NCI-H1930 (cell line): ENCODE results near the gene LIPA.

Experiments used
- DNase-seq, 2 experiments: peaks; one replicate each; lab custom pipeline; 2025; lab: John Stamatoyannopoulos, UW

Gene LIPA

GRCh38 chr10:89240519-89240918 is 11.1 kb downstream of the LIPA start:
- DNase-seq: no peak

DNA sequence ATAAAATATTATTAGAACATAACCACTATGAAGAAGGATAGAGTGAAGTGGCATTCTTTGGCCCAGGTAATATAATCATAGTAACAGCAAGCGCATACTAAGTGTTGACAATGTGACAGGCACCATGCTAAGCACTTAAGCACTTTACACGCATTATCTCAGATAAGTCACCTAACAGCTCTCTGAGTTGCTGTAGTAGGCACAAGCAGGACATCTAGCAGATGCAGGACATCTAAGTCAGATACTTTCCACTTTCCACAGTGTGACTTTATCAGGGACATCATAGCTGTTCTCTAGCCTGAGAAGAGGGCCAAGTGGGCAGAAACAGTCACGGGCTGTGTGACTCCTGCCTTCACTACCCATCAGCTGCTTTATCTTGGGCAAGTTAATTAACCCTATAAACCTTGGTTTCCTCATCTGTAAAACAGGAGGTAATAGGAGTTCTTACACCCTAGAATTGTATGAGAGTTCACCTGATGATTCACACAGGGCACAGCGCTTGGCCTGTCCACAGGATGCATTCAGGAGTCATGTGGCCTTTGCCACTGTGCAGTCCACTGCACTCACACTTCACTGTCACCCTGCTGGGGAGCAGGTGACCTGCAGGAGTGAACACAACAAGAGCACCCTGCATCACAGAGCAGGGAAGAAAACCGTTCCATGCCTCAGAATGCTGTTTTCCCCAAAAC is 12.5 kb downstream of the LIPA start:
- no peak for DNase-seq

DNA sequence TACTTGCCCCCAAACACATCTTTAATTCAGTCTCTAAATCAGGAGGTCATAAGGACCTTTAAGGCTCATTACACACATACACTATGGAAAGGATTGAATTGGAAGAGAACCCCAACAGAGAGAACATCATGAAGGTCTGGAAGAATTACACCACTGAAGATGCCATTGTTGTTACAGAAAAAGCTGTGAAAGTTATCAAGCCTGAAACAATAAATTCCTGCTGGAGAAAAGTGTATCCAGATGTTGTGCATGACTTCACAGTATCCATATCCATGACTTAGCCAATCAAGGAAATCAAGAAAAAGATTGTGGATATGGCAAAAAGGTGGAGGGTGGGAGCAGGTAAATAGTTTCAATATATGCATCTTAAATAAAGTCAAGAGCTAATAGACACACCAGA is 13.7 kb downstream of the LIPA start:
- no peak for DNase-seq

DNA sequence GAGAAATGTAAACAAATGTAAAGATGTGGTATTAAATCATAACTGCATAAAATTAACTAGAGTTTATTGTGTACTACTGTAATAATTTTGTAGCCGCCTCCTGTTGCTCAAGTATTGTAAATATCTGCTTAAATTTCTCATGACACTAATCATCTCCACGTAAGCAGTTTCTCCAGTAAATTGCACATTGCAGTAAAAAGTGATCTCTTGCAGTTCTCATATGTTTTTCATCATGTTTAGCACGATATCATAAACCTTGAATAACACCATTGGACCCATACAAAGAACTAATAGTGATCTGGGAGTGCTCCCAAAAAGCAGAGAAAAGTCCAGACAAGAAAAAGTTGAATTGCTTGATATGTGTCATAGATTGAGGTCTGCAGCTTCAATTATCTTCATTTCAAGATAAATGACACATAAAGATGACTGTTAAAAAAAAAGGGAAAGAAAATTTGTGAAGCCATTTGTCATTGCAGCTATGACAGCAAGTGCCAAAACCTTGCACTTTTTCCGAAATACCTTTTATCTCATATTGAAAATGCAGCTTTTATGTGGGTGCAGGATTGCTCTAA is 15.3 kb downstream of the LIPA start:
- DNase-seq: no peak

GRCh38 chr10:89235073-89235798 is 16.3 kb downstream of the LIPA start:
- DNase-seq: no peak

DNA sequence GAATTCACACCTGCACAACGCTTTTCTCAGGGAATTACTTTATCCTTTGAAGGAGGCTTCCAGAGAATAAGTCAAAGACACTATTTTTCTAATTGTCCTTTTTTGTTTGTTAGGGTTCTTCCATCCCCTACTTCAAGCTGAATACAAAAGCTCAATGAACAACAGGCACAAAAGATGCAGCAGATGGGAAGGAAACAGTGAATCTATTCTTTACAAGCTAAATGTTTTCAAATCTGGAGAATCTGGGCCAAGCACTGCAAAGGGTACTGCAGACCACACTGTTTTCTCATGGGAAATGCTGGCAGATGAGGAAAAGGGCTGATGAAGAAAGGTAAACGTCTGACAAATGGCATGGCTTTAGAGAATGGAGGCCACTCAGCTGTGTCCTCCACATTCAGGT is 18.5 kb downstream of the LIPA start:
- no peak for DNase-seq

- no peak for DNase-seq
Measured at GRCh38 chr10:89228962-89229361, 22.6 kb downstream of the LIPA start.

- no peak for DNase-seq
Measured at GRCh38 chr10:89228146-89228545, 23.4 kb downstream of the LIPA start.

GRCh38 chr10:89226891-89227290 is 24.7 kb downstream of the LIPA start:
- no peak for DNase-seq

- no peak for DNase-seq
Measured at GRCh38 chr10:89224739-89225443, 26.7 kb downstream of the LIPA start.

DNA sequence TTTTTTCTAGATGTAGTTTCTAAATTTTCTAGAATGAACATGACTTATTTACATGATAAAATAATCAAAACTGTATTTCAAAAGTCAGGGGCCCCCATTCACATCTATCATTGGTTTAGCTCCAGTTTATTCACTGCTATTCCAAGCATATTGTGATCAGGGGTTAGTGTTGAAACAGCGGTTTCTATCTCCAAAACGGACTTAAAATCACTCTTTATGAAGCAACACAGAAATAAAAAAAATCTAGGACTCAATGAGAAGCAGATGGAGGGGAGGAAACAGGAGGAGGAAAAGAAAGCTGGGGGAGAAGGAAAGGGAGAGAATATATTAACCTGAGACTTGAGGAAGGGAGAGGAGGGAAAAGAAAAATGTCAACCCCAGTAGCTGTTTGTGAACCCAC is 29.7 kb downstream of the LIPA start:
- no peak for DNase-seq

DNA sequence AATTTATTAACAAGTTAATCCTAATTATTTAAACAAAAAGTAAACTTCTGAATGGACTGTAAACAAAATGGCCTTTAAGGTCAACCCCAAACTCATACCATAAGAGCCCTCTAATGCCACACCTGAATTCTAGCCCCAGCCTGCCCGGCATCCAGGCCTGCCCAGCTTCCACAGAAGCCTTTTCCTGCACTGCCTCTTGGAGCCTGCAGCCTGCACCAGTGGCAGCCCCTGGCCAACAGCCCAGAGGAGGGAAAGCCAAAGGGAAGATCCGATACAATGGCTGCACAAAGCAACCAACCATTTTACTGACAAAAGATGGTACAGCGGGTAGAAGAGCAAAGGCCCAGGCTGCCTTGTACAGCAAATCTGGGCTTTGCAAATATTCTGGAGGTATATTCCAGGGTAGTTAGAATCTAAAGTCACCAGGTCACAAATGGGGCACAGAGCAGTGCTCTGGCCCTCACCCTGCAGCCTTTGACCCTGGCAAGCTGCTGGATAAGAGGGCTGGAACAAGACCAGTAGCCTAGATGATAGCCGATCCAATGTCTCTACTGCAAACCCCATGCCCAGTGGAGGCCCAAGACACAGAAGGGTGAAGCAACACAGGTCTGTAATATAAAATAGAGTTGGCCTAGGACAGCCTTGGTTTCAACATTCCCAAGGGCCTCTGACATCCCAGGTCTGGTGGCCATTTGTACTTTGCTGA is 31.9 kb downstream of the LIPA start:
- DNase-seq: no peak

DNA sequence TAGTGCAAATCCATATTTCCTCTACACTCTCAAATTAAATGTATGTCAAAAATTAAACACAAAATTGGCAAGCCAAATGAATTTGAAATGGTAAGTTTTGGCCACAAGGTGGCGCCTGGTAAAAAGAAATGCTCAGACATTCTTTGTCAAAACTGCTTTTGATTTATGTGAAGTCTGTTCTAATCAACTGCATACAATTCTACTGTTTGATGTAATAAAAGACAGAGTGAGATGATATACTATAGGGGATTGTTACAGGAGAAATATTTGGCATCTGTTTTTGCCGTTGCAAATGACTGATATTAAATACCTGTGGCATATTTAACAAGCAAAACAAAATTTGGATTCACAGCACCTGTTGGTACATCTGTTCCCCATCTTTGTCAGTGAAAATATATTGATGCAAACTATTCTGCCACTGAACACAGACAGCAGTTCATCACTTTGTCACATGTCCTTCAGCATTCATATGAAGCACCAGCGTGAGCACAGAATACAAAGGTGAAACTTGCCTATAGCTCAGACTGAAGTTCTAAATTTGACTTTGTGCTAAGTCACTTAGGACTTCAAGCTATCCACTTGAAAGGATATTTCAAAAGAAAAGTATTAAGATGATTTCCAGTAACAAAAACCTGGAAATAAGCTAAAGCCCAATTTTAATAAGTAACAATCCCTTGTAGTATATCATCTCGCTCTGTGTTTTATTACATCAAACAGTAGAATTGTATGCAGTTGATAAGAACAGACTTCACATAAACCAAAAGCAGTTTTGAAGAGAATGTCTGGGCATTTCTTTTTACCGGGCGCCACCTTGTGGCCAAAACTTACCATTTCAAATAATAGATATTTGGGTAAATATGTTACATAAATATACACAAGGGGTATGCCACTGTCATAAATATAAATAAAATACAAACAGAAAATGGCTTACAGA is 34.3 kb downstream of the LIPA start:
- peak in 1 of 2 experiments; percentile 36 for DNase-seq

DNA sequence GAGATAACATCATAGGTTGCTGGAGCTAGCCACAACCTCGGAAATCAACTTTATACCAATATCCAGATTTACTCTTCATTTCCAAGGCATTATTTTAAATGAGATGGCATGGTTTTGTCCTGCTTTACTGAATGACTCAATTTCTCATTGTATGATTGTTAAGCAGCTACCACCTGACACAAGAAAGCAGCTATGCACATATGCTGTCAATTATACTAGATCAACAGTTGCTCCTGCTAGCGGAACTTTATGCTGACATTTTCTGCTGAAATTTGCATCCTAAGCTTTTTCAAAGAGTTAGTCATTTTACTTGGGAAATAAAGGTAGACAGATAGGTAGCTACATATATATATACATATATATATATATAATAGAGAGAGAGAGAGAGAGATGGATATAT is 35.5 kb downstream of the LIPA start:
- no peak for DNase-seq

- no peak for DNase-seq
Measured at GRCh38 chr10:89215511-89215910, 36.1 kb downstream of the LIPA start.

- no peak for DNase-seq
Measured at GRCh38 chr10:89214566-89215165, 36.9 kb downstream of the LIPA start.

DNA sequence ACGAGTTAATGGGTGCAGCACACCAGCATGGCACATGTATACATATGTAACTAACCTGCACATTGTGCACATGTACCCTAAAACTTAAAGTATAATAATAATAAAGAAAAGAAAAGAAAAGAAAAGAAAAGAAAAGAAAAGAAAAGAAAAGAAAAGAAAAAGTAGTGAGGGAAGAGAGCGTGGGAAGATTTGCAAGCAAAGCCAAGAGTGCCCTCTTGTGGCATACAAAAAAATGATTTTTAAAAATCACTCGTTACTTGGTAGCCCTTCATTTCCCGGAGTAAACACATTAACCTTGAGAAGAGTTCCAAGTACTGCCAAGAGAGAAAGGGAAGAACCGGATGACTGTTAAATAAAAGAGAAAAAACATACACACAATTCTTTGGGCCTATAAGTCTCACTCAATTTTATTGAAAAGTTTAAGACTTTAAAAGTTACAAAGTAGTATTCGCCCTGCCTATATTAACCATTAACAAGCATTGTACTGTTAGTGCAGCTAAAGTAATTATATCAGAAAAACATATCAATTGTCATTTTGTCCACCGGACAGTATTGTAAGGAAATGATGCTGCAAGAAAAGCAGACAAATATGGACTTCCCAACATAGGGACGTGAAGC is 38.3 kb downstream of the LIPA start:
- peak in 1 of 2 experiments; percentile 8 for DNase-seq

DNA sequence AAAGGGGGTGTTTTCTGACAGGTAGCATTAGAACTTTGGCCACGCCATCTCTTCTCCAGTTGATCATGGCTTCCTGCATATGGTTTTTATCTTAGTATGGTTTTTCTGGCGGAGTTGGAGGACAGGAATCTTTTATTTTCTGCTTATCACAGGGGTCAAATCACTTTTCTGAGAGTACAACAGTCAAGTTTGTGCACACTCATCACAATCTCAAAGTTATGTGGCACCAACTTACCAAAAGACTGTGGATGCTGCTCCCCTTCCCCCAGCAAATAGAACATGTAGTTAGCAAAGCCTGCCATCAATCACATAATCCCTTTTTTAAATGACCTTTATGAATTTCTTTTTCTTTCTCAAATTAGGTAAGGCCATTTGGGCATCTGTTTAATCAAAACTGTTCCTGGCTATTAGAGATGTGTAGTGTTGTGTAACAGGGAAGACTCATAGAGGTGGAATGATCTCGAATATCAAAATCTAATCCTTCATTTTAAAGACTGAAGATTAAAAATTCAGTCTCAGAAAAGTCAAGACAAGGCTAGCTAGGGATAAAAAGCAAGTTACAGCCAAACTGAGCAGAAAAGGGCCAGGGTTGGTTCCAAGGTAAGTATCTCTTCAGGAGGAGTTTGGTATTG is 40.7 kb downstream of the LIPA start:
- DNase-seq: no peak

- DNase-seq: no peak
Measured at GRCh38 chr10:89209718-89210117, 41.9 kb downstream of the LIPA start.
